Stimulated activated CD8-positive, alpha-beta memory T cell treated with anti-CD3 and anti-CD28 coated beads, Interleukin-2, amount 100 ng/mL, for 48 hours (primary cell): ENCODE measurements around the gene PRKCB.

ENCODE experiments used
- DNase-seq, 2 donors: peaks; one replicate each; pipeline ENCODE4 v3.0.0-alpha.2; 2020; ENCODE audit warnings: low read depth in 2 of 2

PRKCB gene

GRCh38 chr16:23866621-23867020, 30.8 kb downstream of the PRKCB start:
- no peak for DNase-seq

GRCh38 chr16:23867566-23867965, 31.8 kb downstream of the PRKCB start:
- DNase-seq = no peak

DNA sequence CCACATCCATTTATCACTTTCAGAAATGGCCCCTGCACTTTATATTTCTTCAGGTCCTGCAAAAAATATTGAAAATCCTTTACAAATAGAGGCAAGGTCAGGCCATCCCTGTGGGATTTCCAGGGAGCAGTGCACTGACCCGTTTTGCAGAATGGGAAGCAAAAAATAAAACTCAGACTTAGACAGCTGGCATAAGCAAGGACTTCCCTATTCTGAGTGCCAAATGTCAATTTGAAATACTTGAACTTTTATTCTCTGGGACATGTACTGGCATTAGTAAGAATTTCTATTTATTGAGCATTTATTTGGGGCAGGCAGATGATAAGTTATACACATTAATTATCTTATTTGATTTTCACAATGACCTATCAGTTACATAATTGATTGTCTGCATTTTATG, 32.4 kb downstream of the PRKCB start:
- DNase-seq = no peak

DNA sequence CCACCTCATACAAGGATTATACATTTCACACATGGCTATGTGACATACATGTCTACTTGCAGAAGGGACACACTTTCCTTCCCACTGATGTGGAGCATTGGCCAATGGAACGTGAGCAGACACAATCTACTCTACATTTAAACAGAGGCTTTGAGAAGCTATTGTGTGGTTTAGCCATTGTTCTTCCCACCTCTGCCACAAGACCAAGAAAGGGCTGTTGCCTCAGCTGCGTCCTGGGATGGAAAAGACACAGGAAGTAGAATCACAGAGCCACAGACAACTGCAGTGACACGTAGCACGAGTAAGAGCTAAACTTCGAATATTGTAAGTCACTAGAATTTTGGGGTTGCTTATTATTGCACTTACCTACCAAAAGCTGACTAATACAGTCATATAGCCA, 33.3 kb downstream of the PRKCB start:
- peak in 1 of 2 donors; percentile 24 for DNase-seq

DNA sequence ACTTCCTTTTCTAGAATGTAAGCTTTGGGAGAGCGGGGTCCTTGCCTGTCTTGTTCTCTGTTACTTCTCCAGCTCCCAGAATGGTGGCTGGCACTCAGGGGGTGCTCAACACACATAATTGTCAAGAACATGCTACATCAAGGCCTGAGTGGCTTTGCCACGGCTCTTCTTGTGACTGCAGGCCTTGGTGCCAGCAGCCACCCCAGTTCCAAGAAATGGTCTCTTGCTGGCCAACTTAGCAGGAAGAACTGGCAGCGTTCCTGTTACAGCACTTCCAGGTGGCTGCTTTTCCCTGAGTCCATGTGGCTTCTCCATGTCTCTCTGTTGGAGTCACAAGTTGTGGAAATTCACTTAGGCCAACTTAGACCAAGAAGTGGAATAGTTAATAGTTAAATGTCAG, 36.1 kb downstream of the PRKCB start:
- no peak for DNase-seq

- no peak for DNase-seq
Measured at GRCh38 chr16:23874613-23875294, 39.0 kb downstream of the PRKCB start.

- no peak for DNase-seq
Measured at GRCh38 chr16:23876256-23876896, 40.6 kb downstream of the PRKCB start.

GRCh38 chr16:23877107-23878070, 41.6 kb downstream of the PRKCB start:
- no peak for DNase-seq

GRCh38 chr16:23879735-23880373, 44.1 kb downstream of the PRKCB start:
- no peak for DNase-seq

GRCh38 chr16:23889189-23889588, 53.4 kb downstream of the PRKCB start:
- no peak for DNase-seq

GRCh38 chr16:23893986-23894385, 58.2 kb downstream of the PRKCB start:
- DNase-seq = no peak

DNA sequence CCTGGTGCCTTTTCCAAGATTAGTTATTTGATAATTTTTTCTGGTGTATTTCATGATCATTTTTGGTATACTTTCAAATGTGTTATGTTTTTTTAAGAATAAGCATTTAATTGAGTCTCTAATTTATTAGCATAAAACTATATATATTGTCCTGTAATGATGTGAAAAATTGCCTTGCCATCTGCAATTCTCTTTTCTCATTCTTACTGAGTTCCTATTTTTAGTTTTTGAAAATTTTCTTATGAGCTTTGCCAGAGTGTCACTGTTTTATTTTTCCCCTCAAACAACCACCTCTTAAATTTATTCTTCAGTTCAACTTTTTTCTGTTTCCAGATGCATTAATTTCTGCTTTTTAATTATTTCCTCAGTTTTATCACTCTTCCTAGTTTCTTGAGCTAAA, 59.3 kb downstream of the PRKCB start:
- no peak for DNase-seq

GRCh38 chr16:23896832-23897821, 61.3 kb downstream of the PRKCB start:
- no peak for DNase-seq

GRCh38 chr16:23898682-23899430, 63.1 kb downstream of the PRKCB start:
- no peak for DNase-seq

GRCh38 chr16:23899869-23900268, 64.1 kb downstream of the PRKCB start:
- DNase-seq = no peak

DNA sequence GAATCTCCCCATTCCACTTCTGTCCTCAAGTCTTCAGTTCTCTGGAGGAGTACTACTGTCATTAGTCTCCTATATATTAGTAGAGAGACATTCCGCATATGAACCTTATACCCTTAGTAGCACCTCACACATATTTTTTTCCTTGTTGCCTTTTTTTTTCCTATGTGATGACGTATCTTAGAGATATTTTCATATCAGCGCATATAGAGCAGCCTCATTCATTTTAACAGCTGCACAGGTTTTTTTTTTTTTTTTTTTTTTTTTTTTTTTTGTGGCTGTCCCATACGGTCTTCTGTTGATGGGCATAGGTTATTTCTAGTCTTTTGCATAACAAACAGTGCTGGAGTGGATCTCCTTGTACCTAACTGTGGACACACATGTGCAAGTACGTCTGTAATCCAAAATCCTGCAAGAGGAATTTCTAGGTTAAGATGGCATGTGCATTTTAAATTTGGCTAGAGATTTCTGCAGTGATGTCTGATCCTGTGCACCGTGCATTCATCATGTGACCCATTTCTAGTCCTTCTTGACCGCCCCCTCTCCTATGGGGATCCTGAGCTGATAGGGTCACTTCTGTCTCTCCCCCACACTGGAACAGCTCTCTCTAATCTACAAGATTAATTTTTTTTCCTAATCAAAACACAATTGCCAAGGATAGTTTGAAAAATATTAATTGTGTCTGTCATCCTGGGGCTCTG, 64.8 kb downstream of the PRKCB start:
- DNase-seq = no peak

DNA sequence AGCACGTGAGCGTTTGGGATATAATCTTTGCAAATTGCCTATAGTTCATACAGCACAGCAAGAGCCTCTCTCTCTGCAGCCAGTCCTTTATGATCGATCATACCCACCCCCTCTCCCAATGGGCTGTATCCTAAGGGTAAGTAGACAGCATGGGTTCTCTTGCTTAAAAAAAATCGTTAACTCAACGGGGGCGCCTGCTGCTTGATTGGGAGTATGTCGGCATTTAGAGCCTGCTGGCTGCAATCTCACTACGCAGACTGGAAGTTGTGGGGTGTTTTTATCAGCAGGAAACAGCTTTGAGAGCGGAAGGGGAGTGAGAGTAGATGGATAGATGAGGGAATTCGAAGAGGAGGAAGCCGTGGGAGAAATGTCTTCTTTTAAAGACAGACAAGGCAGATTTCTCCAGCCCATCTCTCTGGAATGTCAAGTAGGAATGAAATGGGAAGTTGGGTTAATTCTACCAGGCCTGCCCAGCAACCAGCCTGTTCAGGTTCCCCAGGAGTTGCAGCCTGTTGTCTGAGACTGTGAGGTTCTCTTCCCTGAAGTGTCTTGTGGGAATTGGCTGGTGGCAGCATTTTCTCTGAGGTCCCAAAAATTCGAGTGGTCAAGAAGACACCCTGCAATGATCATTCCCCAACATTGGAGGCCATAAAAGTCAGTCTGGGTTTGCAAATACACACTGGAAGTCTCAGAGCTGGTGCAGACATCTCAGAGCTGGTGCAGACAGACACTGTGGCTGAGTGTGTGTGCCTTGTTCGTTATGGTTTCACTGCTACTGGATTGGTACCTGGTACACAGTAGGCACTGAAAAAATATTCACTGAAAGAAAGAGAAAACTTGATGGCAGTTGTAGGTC, 65.6 kb downstream of the PRKCB start:
- DNase-seq = no peak

DNA sequence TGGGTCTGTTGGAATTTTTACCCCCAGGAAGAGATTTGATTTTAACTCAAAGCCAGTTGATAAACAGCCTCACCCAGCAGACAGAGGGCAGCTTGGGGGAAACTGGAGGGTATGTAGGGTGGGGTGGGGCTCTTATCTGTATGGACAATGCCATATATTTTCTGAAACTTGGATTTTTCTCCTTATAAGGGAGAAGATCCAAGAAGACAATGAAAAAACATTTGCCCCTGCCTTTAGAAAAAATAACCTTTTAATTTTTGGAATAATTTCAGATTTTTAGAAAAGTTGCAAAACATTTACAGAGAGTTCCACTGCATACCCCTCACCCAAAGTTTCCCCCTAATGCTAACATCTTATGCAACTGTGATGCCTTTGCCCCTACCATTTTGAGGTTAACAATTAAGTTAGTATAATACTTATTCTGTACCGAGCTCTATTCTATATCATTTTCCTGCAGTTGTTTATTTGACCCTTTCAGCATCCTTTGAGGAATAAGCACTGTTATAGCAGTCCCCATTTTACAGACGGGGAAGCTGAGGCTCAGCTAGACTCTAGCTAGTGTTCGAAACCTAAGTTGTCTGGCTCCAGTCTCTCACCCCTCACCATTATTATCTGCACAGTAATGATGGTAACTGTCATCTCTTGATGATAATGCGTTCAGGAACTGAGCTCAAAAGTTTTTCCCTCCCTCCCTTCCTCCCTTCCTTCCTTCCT, 66.4 kb downstream of the PRKCB start:
- no peak for DNase-seq
